Ishikawa (cell line): ENCODE results near the gene SELL.

Experiments used
- CEBPB ChIP-seq: IDR thresholded peaks from 2 replicates; pipeline ENCODE4 v1.6.1; 2012
- CREB1 ChIP-seq: IDR thresholded peaks from 2 replicates; pipeline ENCODE4 v1.6.1; 2012; ENCODE audit warnings: low read depth
- EGR1 ChIP-seq: IDR thresholded peaks from 2 replicates; pipeline ENCODE4 v1.6.1; 2012
- EP300 ChIP-seq: IDR thresholded peaks from 2 replicates; pipeline ENCODE4 v1.6.1; 2012; ENCODE audit warnings: borderline replicate concordance
- FOXM1 ChIP-seq: IDR thresholded peaks from 2 replicates; pipeline ENCODE4 v1.6.1; 2012; ENCODE audit warnings: low read depth, borderline replicate concordance
- MAX ChIP-seq: IDR thresholded peaks from 2 replicates; pipeline ENCODE4 v1.6.1; 2012
- NFIC ChIP-seq: IDR thresholded peaks from 2 replicates; pipeline ENCODE4 v1.6.1; 2012
- RAD21 ChIP-seq: IDR thresholded peaks from 2 replicates; pipeline ENCODE4 v1.6.1; 2012; ENCODE audit warnings: low read depth
- REST ChIP-seq: IDR thresholded peaks from 2 replicates; pipeline ENCODE4 v1.6.1; 2012; ENCODE audit warnings: low read depth, mild to moderate bottlenecking
- TAF1 ChIP-seq: IDR thresholded peaks from 2 replicates; pipeline ENCODE4 v1.6.1; 2012; ENCODE audit warnings: low read depth, mild to moderate bottlenecking
- TCF12 ChIP-seq: IDR thresholded peaks from 2 replicates; pipeline ENCODE4 v1.6.1; 2012; ENCODE audit warnings: low read depth
- TEAD4 ChIP-seq: IDR thresholded peaks from 2 replicates; pipeline ENCODE4 v1.6.1; 2012
- USF1 ChIP-seq: IDR thresholded peaks from 2 replicates; pipeline ENCODE4 v1.6.1; 2012
- YY1 ChIP-seq: IDR thresholded peaks from 2 replicates; pipeline ENCODE4 v1.6.1; 2012; ENCODE audit warnings: low read depth
- ZBTB7A ChIP-seq: IDR thresholded peaks from 2 replicates; pipeline ENCODE4 v1.6.1; 2012; ENCODE audit warnings: low read depth

Gene SELL

GRCh38 chr1:169722779-169723178 is 11.4 kb upstream of the SELL start:
- no peak for TF ChIP-seq CREB1
- TF ChIP-seq TEAD4: no peak
- no peak for TF ChIP-seq EGR1
- no peak for TF ChIP-seq NFIC
- TF ChIP-seq USF1: no peak
- no peak for TF ChIP-seq ZBTB7A
- TF ChIP-seq TCF12: no peak
- no peak for TF ChIP-seq REST
- no peak for TF ChIP-seq EP300

- TF ChIP-seq TCF12 (no peak), EGR1 (no peak), RAD21 (no peak), USF1 (no peak), TEAD4 (no peak), CEBPB (no peak), MAX (no peak), FOXM1 (no peak), EP300 (no peak), ZBTB7A (no peak), TAF1 (no peak), NFIC (no peak), REST (no peak), CREB1 (no peak), YY1 (no peak)
Observed at GRCh38 chr1:169712309-169712631, 850 bp upstream of the SELL start.

- TF ChIP-seq FOXM1 (no peak), EP300 (no peak)
Observed at GRCh38 chr1:169708647-169709046, 2.8 kb downstream of the SELL start.

GRCh38 chr1:169707912-169708604 is 3.4 kb downstream of the SELL start:
- TF ChIP-seq CEBPB (no peak), NFIC (no peak), EGR1 (no peak), TEAD4 (no peak), RAD21 (no peak), CREB1 (no peak), TCF12 (no peak), YY1 (no peak), REST (no peak)

GRCh38 chr1:169704797-169705196 is 6.6 kb downstream of the SELL start:
- no peak for TF ChIP-seq USF1
- TF ChIP-seq YY1: no peak
- TF ChIP-seq FOXM1: no peak
- TF ChIP-seq TCF12: no peak
- TF ChIP-seq CREB1: no peak
- TF ChIP-seq NFIC: no peak
- TF ChIP-seq REST: no peak
- TF ChIP-seq EGR1: no peak
- TF ChIP-seq ZBTB7A: no peak
- no peak for TF ChIP-seq RAD21
- no peak for TF ChIP-seq TAF1
- TF ChIP-seq EP300: no peak
- no peak for TF ChIP-seq MAX
- no peak for TF ChIP-seq CEBPB
- no peak for TF ChIP-seq TEAD4
